ENCODE data around the gene KLHL24. TPM values are rescaled to one million over a fixed set of nuclear protein-coding genes. Genes with fewer than 3 reads are reported as not detected.

The KLHL24 gene
- total RNA-seq, 1 donor from 2014 or later: 82.8 TPM

DNA sequence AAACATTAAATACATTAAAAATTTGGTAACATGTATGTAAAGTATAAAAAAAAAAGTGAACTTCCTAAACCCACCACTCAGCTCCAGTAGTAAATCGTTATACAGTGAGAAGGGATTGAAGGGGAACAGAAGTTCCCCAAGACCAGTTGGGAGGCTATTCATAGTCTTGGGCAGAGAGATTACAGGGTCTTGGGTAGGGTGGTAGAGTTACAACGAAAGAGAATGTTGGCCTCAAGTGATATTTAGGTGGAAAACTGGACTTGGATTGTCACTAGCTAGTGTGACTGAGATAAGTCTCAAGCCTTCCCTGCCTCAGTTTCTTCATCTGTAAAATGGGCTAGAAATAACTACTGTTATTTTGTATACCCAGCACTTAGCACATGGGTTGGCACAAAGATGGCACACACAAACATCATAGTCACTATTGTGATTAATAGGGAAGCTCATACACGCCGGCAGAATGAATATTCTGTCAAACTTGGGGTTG lies 61.7 kb downstream of the KLHL24 start:
- no peak for ATAC-seq
- no peaks in the 10 kb centered on the region for H3K9me3 ChIP-seq
- intact Hi-C loops (cut with DNase I): no loop called here
- peaks cover 15% of the 10 kb centered on the region for H3K4me1 ChIP-seq
- H3K27me3 ChIP-seq: no peaks in the 10 kb centered on the region
- H3K4me3 ChIP-seq: peak overlapping the region; percentile 94
- H3K27ac ChIP-seq: no peak overlapping the region
- H3K36me3 ChIP-seq: no peaks in the 10 kb centered on the region
- TF ChIP-seq, protein P1, sequence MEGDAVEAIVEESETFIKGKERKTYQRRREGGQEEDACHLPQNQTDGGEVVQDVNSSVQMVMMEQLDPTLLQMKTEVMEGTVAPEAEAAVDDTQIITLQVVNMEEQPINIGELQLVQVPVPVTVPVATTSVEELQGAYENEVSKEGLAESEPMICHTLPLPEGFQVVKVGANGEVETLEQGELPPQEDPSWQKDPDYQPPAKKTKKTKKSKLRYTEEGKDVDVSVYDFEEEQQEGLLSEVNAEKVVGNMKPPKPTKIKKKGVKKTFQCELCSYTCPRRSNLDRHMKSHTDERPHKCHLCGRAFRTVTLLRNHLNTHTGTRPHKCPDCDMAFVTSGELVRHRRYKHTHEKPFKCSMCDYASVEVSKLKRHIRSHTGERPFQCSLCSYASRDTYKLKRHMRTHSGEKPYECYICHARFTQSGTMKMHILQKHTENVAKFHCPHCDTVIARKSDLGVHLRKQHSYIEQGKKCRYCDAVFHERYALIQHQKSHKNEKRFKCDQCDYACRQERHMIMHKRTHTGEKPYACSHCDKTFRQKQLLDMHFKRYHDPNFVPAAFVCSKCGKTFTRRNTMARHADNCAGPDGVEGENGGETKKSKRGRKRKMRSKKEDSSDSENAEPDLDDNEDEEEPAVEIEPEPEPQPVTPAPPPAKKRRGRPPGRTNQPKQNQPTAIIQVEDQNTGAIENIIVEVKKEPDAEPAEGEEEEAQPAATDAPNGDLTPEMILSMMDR (IDR thresholded peaks at IDR 0.05): no peak
- no peak for DNase-seq

DNA sequence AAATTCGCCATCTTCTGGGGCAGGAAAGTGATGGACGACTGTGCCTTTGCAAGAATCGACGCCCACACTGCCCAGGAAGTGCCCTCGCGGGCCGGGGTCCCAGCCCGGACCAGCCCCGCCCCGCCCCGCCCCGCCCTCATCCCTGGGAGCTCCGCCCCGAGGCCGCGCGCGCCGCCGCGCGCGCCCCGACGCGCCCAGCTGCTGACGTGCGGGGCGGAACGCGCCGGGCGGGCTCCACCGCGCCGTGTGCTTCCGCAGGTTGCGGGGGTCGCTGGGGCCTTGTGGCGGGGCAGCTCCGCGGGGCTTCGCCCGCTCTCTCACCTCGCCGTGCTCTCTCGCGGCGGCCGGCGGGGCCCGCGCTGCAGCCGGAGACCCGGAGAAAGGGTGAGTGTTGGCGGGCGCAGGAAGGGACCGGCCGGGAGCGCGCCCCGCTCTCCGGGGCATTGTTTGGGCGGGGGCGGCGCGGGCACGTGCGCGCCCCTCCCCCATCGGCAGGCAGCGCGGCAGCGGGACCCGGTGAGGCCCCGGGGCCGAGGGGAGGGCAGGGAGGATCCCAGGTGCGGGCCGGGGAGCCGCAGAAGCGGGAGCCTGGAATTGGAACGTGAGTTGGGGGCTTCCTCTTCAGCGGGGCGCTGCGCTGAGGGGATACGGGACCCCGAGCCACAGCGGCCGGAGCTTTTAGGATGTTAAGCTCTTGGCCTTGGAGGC lies 62.3 kb downstream of the KLHL24 start, which contains the start of gene YEATS2:
YEATS2 (plus strand) TSS at position 188 of the 708 bp plus-strand sequence. CDS start 17,366 bp downstream, outside the sequence.
- peak; percentile 84 for DNase-seq

DNA sequence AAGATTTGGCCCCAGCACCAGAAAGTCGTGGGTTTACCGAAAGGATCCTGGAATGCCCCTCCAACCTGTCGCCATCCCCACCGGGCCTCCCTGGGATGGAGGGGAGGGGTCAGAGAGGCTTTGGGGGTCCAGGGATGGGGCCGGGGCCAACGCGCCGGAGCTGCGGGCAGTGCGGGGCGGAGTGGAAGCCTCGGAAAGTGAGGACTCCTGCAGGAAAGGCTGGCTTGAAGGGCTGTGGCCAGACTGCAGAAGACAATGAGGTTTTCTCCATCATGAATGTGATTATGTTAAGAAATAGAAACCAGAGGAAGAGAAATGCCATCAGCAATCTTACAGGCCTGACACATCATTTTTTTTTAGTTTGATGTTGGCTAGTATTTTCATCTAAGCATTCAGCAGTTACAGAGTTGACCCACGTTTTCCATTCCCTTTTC lies 62.9 kb downstream of the KLHL24 start:
- DNase-seq: no peak
- TF ChIP-seq, protein P1 (IDR thresholded peaks at IDR 0.05): no peak

More for the DNA sequence above, 62.3 kb downstream of the KLHL24 start, which contains the start of gene YEATS2:
- Histone ChIP-seq H3K4me1 (peaks cover 15% of the 10 kb centered on the region), H3K4me3 (peak within 1 kb of the TSS; percentile 94), H3K27me3 (no peaks in the 10 kb centered on the region), H3K27ac (peak within 1 kb of the TSS; percentile 89), H3K9me3 (no peaks in the 10 kb centered on the region), H3K36me3 (no peaks in the 10 kb centered on the region)
- TF ChIP-seq, protein P1 (IDR thresholded peaks at IDR 0.05): no peak
- peak; percentile 95 for ATAC-seq
- intact Hi-C loops (cut with DNase I): no loop called here

DNA sequence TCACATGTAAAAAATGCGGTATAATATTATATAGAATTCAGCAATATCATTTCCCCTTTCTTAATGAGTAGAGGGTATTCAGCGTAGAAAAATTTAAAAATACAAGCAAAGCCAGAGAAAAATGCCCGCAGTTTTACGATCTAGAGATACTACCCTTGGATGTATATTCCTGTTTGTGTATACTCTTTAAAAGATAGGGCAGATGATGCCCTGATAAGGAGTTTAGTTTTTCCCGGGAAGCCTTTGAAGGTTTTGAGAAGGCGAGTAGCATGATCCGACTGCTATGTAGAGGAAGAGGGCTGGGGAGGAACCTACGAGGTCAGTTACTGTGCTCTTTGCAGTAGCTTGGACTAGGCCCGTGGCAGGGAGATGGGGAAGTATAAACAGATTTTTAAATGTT lies 63.3 kb downstream of the KLHL24 start:
- Histone ChIP-seq H3K9me3 (no peaks in the 10 kb centered on the region), H3K27ac (peak overlapping the region; percentile 89), H3K36me3 (no peaks in the 10 kb centered on the region), H3K4me1 (peaks cover 15% of the 10 kb centered on the region), H3K27me3 (no peaks in the 10 kb centered on the region), H3K4me3 (peak overlapping the region; percentile 94)
- TF ChIP-seq, protein P1 (IDR thresholded peaks at IDR 0.05): no peak
- no peak for DNase-seq
- ATAC-seq: peak; percentile 57
- intact Hi-C loops (cut with DNase I): no loop called here

More for the DNA sequence above, 62.9 kb downstream of the KLHL24 start:
- peak; percentile 45 for ATAC-seq
- Histone ChIP-seq H3K36me3 (no peaks in the 10 kb centered on the region), H3K9me3 (no peaks in the 10 kb centered on the region), H3K4me1 (peaks cover 15% of the 10 kb centered on the region), H3K27ac (peak overlapping the region; percentile 89), H3K27me3 (no peaks in the 10 kb centered on the region), H3K4me3 (peak overlapping the region; percentile 94)
- intact Hi-C loops (cut with DNase I): no loop called here

DNA sequence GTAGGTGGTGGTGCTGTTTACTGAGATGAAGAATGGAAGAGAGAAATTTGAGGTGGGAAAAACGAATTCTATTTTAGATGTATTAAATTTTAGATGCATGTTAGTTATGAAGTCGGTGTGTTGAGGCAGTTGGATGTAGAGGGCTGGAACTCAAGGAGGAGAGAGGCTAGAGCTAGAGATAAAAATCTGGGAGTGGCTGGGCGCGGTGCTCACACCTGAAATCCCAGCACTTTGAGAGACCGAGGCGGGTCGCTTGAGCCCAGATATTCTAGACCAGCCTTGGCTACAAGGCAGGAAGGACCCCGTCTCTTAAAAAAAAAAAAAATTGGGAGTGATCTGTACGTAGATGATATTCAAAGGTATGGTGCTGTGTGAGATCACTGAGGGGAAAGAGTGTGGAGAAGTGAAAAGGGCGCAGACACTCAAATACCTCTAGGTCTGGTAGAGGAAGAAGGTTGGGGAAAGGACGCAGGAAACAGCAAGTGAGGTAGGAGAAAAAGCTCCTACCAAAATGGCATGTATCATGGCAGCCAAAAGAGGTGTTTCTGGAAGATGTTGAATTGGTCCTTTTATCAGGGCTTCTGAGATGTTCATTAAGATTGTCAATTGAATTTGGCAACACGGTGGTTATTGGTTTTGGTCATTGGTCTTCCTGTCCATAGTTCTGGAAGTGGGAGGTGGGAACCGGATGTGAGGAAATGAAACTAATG lies 64.0 kb downstream of the KLHL24 start:
- intact Hi-C loops (cut with DNase I): no loop called here
- no peaks in the 10 kb centered on the region for H3K9me3 ChIP-seq
- H3K27ac ChIP-seq: peak overlapping the region; percentile 89
- no peaks in the 10 kb centered on the region for H3K36me3 ChIP-seq
- TF ChIP-seq, protein P1 (IDR thresholded peaks at IDR 0.05): no peak
- peaks cover 15% of the 10 kb centered on the region for H3K4me1 ChIP-seq
- ATAC-seq (no peak), DNase-seq (no peak)
- no peaks in the 10 kb centered on the region for H3K27me3 ChIP-seq
- H3K4me3 ChIP-seq: peak overlapping the region; percentile 94

Data from upper lobe of right lung (tissue), 1 donor.